ENCODE measurements around the gene GRM7.

The GRM7 gene

DNA sequence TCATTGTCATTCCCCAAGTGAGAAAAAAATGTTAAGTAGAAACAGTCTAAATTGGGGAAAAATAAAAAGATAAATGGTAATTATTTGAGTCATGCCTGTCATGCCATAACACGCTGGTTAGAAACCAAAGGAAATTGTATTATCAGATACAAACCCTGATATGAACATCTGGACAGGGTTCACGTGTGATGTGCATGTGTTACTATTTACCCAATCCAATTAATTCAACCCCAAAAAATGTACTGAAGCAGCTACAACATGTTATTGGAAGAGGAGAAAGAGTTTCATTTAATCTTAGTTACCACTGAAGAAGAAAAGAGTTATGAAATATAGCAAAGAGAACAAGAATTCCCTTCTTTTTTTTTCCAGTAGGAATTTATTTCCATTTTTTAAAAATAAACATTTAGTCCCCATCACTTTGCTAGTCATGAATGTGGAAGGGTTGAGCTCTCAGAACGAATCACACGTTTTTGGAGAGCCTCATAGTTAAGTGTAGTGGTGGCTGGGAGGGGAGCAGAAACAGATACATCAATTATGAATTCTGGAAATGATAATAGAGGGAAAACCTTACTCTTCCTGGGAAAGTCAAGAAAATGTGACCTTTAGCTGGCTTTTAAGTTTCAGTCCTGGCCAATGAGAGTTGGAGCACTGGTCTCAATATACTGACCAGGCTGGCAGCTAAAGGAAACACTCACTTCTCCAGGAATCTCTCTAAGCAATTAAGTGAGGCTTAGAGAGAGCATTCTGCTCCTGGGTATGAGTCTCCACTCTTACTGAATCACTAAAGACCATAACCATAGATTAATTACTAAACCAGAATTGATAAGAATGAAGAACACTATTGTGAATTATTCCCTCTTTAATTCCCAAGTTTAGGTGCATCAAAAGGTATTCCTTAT, 796.5 kb downstream of the GRM7 start:
- in situ Hi-C loops (cut with MboI; ENCODE audit: low pct_unique_long_range_greater_than_20kb, low sequenced_read_pairs, unreplicated experiment) = no loop called here
- DNase-seq (ENCODE audit: low spot score) = no peak
- TF ChIP-seq, protein P1, sequence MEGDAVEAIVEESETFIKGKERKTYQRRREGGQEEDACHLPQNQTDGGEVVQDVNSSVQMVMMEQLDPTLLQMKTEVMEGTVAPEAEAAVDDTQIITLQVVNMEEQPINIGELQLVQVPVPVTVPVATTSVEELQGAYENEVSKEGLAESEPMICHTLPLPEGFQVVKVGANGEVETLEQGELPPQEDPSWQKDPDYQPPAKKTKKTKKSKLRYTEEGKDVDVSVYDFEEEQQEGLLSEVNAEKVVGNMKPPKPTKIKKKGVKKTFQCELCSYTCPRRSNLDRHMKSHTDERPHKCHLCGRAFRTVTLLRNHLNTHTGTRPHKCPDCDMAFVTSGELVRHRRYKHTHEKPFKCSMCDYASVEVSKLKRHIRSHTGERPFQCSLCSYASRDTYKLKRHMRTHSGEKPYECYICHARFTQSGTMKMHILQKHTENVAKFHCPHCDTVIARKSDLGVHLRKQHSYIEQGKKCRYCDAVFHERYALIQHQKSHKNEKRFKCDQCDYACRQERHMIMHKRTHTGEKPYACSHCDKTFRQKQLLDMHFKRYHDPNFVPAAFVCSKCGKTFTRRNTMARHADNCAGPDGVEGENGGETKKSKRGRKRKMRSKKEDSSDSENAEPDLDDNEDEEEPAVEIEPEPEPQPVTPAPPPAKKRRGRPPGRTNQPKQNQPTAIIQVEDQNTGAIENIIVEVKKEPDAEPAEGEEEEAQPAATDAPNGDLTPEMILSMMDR (IDR thresholded peaks at IDR 0.05; ENCODE audit: extremely low read depth, insufficient read depth, missing control alignments) = no peak

DNA sequence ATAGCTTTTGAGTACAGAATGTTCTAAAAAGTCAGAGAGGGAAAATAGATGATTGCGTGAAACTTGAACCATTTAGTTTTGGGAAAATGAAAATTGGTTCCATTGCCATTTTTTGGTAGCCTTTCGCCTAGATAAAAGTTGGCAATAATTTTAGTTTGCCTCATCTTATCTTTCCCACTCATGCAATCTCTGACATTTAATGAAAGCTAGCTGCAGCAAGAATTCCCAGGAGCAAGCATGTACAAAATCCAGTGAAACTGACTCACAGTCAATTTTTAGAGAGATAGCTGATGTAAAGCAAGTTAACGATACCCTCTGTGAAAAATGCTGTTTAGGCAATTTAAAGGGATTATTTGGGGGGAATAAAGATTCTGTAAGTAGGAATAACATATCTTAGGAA, 797.4 kb downstream of the GRM7 start:
- in situ Hi-C loops (cut with MboI; ENCODE audit: low pct_unique_long_range_greater_than_20kb, low sequenced_read_pairs, unreplicated experiment) = no loop called here
- TF ChIP-seq, protein P1 (IDR thresholded peaks at IDR 0.05; ENCODE audit: extremely low read depth, insufficient read depth, missing control alignments) = no peak
- no peak for DNase-seq (ENCODE audit: low spot score)

DNA sequence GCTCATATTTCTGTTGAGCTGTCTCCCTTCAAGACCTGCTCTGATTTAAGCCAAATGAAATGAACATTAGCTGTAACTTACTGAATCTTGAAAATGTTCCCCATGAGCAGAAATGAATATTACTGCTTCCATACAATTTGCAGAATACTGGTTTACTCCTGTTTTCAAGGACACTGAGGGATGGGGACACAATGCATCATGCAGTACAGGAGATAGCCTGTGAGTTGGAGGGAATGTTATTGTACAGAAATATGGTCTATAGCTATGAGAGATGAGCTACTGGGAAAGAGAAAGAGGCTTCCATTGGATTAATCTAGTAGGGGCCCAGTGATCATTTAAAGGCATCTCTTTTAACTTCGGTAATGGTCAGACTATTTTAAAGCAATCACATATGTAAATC, 798.2 kb downstream of the GRM7 start:
- no peak for DNase-seq (ENCODE audit: low spot score)
- TF ChIP-seq, protein P1 (IDR thresholded peaks at IDR 0.05; ENCODE audit: extremely low read depth, insufficient read depth, missing control alignments) = no peak
- in situ Hi-C loops (cut with MboI; ENCODE audit: low pct_unique_long_range_greater_than_20kb, low sequenced_read_pairs, unreplicated experiment) = no loop called here

DNA sequence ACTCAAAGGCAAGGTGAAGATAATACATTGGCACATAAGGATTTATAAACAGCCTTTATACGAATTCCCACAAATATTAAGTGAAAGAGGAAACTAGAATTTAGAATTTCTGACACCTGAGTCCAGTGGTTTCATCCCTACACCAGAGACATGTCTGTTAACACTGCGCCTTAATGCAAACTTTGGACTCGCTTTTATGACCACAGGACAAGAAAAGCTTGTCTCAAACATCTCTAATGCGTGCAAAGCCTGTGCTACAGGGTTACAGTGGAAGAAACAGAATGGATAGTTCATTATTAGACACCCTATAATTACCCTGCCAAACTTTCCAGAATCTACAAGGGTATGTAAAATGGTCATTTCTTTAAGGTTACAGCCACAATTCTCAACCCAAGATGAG, 802.9 kb downstream of the GRM7 start:
- no peak for DNase-seq (ENCODE audit: low spot score)
- in situ Hi-C loops (cut with MboI; ENCODE audit: low pct_unique_long_range_greater_than_20kb, low sequenced_read_pairs, unreplicated experiment) = no loop called here
- TF ChIP-seq, protein P1 (IDR thresholded peaks at IDR 0.05; ENCODE audit: extremely low read depth, insufficient read depth, missing control alignments) = no peak

DNA sequence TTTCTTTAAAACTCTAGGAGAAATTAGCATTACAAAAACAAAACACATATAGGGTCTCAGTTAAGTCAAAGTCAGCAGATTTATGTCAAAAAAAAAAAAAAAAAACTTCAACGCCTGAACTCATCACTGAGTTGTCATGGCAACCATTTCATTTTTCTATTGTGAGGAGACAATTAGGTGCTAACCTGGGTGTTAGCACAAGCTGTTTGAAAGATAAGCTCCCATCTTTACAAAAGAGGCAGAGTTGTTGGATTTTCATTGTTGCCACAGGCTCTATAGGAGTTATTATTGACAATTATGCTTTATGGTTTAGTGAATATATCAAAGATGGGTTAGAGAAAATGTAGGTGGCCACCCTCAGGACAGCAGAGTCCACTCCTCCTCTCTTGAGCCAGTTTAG, 806.9 kb downstream of the GRM7 start:
- in situ Hi-C loops (cut with MboI; ENCODE audit: low pct_unique_long_range_greater_than_20kb, low sequenced_read_pairs, unreplicated experiment) = no loop called here
- TF ChIP-seq, protein P1 (IDR thresholded peaks at IDR 0.05; ENCODE audit: extremely low read depth, insufficient read depth, missing control alignments) = no peak
- no peak for DNase-seq (ENCODE audit: low spot score)

DNA sequence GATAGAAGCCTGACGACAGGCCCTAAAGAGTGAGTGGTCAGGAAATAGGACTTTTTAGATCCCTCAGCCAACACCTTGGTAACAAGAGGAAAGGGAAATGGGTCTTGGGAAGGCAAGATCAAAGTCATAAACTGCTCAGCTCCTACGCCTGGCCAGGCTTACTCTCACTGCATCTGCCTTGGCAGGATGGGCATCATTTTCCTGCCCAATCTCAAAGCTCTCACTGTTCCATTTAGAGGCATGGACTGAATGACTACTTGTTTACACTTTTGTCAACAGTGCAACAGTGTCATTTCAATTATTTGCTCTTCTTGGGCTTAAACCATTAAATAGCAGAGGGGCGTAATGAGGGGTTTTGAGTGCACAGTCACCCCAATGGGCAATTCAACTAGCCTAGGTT, 808.7 kb downstream of the GRM7 start:
- in situ Hi-C loops (cut with MboI; ENCODE audit: low pct_unique_long_range_greater_than_20kb, low sequenced_read_pairs, unreplicated experiment) = no loop called here
- no peak for DNase-seq (ENCODE audit: low spot score)
- TF ChIP-seq, protein P1 (IDR thresholded peaks at IDR 0.05; ENCODE audit: extremely low read depth, insufficient read depth, missing control alignments) = no peak
